G401 (cell line): Measurements from ENCODE around the gene CCDC85B. TPM values are rescaled to one million over a fixed set of nuclear protein-coding genes. Genes with fewer than 3 reads are reported as not detected.

ENCODE experiments used
- DNase-seq: peaks from one replicate; pipeline ENCODE4 v3.0.0-alpha.2; 2015; ENCODE audit warnings: low spot score
- in situ Hi-C: cut with HindIII; loops from 2 replicates; pipeline ENCODE4 v1.10.0; 2016; ENCODE audit warnings: low sequenced_read_pairs, mixed read lengths
- total RNA-seq: library from RNA; depleted of rRNA; stranded (reverse); fragments of >200 nt; shearing (Covaris generic); gene quantifications from 2 replicates; pipeline ENCODE4 v1.2.3, GENCODE V29; 2014

The CCDC85B gene
- total RNA-seq, 1 experiment from 2014 or later: 180 TPM

DNA sequence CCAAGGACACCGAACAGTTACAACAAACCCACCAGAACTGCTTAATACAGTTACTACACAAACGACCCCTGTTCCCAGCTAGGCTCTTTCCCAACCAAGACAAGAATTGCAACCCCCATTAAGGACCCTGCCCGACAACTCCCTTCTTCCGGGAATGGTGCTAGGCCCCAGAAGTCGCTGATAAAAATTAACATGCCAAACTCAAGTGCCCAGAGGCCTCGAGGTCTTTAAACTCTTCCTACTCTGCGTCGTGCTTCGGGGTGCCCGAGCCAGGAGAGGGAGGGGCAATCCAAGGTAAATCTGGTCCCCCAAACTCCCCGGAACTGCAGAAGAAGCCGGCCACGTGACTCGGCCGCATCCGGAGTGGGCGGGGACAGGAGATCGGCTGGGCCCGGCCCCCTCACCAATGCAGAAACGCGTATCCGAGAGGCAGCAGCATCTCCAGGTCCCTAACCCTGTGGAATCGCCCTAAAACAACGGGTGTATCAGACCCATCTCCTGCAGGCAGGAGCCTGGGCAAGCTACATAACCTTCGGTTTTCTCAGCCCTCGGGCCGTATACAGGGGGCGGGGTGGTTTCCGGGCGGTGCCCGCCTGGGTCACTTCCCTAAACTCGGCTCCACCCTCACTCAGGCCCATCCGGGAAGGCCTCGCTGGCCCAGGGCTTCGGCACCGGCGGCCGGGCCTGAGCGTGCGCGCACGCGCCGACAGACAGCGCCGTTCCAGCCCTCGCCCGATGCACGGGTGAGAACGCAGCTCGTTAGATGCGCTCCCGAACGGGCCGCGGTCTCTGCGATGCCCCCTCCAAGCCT lies 33.6 kb upstream of the CCDC85B start:
- in situ Hi-C loops: no loop called here
- DNase-seq: peak; percentile 49

DNA sequence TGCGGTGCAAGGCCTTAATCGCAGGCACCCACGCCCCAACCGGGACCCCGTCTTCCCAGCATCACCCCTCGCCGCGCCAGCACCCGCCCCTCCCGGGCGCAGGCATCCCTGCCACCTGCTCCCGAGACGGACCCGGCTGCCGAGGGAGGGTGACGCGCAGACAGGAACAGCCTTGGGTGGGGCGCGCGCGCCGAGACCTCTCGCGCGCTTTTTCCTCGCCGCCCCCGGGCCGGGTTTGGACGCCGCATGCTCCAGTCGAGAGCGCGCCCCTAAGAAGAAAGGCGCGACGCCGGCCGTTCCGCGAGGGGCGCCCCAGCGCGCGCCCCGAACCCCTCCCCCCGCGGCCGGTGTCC lies 33.0 kb upstream of the CCDC85B start:
- DNase-seq: peak; percentile 58
- in situ Hi-C loops: no loop called here

DNA sequence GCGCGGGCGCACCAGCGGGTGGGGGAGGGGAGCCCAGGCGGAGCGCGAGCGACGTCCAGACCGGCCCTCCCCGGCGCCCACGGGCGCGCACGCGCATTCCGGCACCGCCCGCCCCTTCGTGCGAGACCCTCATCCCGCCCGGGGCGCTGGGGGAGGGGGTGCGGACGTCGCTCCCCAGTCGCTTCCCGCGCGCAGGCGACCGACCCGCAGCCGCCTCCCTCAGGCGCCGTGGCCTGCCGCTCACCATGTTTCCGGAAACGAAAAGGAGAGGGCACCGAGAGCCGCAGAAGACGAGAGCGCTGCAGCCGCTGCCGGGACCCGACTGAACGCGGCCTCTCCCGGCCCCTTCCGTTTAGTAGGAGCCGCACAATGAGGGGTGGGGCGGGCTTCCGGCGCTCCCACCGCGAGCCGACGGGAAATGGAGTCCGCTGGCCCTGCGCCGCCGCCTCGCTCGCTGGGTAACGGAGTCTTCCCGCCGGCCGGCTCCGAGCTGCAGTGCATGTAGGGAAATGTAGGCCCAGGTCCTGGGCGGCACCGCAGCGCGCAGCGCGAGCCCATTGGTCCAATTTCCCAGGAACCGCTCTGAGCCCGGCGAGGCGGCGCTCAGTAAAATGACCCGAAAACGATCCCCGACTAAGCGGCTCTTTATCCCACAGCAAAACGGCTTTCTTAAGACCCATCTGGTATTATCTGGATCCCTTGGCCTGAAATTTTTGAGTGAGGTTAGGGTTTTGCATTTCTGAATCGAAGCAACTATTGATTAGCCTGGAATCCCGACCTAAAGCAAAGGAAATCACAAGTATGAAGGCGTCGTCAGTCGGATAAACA lies 32.4 kb upstream of the CCDC85B start, which contains the start of gene CFL1:
CFL1 (minus strand) TSS at position 328 of the 828 bp plus-strand sequence; CDS start at position 247, 81 bp downstream.
- in situ Hi-C loops: no loop called here
- DNase-seq: peak; percentile 97

DNA sequence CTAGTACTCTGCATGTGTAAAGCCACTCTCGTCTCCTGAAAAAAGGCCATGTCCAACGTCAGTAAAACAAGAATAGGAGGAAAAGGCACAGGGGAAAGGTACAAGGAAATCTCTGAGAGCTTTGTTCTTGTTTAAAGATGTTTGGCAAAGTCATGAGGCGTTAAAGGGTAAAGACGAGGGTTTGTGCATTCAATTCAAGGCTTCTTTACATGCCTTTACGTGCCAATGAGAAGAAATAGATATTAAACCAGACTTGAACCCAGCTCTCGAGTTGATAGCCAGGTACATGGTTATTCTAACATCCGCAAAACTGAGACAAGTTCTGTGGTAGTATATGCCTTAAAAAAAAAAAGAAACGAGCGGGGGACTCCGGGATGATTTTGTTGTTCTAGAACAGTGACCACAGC lies 31.8 kb upstream of the CCDC85B start:
- in situ Hi-C loops: no loop called here
- DNase-seq: no peak

DNA sequence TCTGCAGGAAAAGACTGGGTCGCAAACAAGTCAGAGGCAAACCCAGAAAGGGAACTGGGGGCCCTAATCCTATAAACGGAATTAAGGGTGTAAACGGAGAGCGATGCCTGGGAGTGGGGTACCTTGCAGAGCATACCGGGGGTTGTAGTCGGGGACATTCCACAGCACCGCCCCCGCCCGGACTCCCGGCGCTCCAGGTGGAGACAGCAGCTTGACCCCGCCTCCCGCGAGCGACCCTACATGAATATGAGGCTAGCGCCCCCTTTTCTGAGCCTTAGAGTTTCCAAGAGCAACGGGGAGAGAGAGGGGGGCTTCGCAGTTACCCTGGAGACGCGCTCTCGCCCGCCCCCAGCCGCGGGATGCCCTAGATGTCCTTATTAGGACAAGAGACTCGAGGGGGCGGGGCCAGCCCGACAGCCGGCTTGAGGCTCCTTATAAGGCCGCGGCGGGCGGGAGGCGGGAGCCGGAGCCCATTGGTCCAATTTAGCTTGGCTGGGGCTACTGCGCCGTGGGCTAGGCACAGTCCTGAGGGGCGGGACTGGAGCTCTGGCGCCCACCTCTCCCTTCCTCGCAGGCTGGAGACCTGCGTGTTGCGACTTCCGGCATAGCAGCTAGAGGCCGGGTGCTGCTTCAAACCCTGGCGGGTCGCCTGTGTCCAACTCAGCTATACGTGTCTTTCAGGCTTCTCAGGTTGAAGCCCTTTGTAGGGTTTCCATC lies 31.2 kb upstream of the CCDC85B start:
- DNase-seq: peak; percentile 99
- in situ Hi-C loops: no loop called here

DNA sequence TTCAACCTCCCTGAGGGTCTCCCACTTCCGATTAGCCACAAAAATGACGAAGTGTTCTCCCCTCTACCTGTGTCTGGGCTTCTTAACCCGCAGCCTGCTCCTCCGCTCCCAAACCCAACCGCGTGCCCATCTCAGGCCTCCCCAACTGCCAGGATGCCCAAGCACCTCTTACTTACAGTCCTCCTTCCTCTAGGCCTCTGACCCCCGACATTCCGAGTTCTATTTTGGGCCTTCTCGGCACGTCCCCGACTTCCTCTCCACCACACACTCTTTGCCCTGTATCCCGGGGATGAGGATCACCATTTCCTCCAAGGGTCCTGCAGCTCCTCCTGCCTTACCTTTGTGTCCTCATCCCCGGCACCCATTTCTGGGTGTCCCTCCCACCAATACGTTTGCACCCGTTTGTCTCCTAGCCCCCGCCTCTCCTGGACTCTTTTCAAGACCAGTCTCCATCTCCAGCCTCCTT lies 30.6 kb upstream of the CCDC85B start:
- no peak for DNase-seq
- in situ Hi-C loops: no loop called here

DNA sequence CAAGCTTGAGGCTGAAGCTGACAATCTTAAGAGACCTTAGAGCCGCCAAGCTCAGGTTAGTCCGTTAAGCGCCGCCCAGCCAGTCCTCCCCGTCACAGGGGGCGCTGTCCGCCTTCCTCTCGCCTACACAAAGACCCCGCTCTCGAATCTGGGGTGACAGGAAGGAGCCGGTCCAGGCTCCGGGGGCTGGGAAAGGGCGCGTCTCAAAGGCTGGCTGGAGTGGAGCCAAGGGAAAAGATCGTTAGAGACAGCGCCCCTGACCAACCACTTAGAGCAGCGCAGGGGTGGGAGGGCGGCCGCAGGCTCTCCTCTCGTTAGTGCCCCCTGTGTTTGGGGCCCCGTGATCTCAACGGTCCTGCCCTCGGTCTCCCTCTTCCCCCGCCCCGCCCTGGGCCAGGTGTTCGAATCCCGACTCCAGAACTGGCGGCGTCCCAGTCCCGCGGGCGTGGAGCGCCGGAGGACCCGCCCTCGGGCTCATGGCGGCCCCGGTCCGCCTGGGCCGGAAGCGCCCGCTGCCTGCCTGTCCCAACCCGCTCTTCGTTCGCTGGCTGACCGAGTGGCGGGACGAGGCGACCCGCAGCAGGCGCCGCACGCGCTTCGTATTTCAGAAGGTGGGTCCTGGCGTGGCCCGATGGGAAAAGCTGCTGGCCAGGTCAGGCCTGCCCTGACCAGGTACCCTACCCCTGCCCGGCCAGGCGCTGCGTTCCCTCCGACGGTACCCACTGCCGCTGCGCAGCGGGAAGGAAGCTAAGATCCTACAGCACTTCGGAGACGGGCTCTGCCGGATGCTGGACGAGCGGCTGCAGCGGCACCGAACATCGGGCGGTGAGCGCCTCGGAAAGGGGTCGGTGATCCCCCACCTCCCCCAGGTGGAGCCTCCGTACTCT lies 30.0 kb upstream of the CCDC85B start, which contains the start of gene MUS81:
MUS81 (plus strand) TSS at position 156 of the 887 bp plus-strand sequence; CDS start at position 477, 321 bp downstream.
- DNase-seq: peak; percentile 97
- in situ Hi-C loops: no loop called here

DNA sequence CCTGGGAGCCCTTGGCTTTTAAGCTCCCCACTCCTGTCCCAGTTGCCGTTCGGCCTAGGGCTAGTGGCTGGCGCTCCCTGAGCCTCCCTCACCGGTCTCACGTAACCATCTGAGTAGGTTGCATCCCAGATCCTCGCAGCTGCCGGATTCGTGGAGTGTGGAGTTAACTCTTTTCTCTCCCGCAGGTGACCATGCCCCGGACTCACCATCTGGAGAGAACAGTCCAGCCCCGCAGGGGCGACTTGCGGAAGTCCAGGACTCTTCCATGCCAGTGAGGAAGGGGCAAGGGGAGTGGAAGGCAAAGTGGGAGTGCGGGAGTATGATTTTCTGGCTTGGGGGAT lies 29.3 kb upstream of the CCDC85B start:
- in situ Hi-C loops: no loop called here
- DNase-seq: no peak

DNA sequence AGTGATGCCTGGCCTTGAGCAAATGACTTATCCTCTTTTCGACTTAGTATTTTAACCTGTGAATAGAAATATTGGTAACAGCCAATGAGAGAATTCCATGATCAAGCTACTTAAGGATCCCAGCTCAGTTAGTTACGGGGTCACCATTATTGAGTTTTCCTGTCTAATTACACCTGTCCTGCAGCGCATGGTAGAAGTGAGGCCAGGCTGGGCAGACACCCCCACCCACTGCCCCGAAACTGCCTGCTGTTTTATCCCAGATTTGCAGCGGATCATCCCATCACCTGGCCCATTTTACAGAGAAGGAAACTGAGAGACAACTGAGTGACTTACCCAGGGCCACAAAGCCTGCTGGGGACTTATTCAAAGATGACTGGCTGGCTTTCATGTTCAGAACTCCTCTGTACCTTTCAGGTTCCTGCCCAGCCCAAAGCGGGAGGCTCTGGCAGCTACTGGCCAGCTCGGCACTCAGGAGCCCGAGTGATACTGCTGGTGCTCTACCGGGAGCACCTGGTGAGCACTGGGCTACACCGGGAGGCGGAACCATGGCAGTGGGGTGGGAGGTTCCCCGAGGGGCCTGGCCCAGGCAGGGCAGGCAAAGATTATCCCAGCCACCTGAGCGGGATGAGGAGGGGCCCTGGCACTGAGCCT lies 28.8 kb upstream of the CCDC85B start:
- DNase-seq: no peak
- in situ Hi-C loops: no loop called here

DNA sequence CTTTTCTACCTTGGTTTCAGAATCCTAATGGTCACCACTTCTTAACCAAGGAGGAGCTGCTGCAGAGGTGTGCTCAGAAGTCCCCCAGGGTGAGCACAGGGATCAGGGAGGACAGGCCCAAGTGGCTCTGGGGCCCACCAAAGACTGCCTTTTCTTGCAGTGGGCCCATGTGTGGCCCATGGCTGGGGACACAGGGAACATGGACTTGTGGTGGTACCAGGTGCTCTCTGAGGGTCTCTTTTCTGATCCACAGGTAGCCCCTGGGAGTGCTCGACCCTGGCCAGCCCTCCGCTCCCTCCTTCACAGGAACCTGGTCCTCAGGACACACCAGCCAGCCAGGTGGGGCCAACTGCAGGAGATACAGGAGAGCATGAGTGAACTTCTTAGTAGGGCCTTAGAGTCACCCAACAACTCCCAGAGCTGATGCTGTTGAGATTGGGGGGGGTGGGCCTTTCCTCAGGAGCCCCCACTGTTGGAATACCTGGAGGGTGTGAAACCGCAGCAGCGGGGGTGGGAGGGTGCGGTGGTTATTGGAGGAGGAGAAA lies 28.2 kb upstream of the CCDC85B start:
- in situ Hi-C loops: no loop called here
- DNase-seq: no peak

DNA sequence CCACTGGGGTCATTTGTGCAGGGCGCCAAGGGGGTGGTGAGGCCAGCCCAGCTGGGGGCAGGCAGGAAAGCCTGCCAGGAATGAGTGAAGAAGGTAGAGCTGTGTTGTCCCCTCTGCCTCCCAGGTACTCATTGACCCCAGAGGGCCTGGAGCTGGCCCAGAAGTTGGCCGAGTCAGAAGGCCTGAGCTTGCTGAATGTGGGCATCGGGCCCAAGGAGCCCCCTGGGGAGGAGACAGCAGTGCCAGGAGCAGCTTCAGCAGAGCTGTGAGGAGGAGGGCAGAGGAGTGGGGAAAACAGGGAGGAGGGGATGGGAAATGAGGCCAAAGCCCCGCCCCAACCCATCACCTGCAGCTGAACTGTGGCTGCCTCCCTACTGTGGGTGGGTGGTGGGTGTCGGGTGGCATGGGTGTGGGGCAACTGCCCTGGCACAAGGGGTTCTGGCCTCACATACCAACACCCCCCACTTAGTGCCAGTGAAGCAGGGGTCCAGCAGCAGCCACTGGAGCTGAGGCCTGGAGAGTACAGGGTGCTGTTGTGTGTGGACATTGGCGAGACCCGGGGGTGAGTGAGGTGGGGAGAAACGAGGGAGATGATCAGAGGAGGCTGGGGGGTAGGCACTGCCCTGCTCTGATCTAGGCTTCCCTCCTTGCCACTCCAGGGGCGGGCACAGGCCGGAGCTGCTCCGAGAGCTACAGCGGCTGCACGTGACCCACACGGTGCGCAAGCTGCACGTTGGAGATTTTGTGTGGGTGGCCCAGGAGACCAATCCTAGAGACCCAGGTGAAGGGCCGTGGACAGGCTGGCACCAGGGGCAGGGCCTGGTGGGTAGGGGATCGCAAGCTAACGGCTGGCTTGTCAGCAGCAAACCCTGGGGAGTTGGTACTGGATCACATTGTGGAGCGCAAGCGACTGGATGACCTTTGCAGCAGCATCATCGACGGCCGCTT lies 27.3 kb upstream of the CCDC85B start:
- DNase-seq: no peak
- in situ Hi-C loops: no loop called here

DNA sequence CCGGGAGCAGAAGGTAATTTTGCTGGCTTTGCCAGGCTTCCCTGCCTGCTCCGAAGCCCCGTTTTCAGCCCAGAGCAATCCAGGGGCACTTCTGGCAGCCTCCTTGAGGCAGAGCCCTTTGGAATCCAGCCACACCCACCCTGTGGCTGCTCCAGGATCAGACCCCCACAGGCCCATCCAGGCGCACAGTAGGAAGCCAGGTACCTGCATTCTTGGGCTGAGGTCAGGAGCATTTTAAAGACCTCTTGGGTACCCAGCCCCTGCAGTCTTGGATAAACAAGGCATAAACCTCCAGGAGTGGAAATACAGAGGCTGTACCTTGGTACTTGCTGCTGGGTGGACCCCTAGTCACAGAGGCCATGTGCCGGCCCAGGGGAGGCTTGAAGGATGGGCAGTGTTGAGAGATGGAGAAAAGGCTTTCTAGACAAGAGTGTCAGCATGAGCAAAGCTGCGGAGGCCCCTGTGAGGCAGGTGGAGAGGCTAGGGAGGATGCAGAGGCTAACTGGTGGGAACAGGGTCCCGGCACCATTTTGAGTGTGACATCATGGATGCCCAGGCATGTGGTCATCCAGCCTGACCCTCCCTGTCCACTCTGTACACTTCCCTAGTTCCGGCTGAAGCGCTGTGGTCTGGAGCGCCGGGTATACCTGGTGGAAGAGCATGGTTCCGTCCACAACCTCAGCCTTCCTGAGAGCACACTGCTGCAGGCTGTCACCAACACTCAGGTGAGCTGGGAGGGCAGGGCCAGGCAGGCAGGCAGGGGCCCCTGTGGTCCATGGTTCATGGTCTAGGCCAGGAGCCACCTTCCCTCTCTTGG lies 26.4 kb upstream of the CCDC85B start:
- in situ Hi-C loops: no loop called here
- no peak for DNase-seq

DNA sequence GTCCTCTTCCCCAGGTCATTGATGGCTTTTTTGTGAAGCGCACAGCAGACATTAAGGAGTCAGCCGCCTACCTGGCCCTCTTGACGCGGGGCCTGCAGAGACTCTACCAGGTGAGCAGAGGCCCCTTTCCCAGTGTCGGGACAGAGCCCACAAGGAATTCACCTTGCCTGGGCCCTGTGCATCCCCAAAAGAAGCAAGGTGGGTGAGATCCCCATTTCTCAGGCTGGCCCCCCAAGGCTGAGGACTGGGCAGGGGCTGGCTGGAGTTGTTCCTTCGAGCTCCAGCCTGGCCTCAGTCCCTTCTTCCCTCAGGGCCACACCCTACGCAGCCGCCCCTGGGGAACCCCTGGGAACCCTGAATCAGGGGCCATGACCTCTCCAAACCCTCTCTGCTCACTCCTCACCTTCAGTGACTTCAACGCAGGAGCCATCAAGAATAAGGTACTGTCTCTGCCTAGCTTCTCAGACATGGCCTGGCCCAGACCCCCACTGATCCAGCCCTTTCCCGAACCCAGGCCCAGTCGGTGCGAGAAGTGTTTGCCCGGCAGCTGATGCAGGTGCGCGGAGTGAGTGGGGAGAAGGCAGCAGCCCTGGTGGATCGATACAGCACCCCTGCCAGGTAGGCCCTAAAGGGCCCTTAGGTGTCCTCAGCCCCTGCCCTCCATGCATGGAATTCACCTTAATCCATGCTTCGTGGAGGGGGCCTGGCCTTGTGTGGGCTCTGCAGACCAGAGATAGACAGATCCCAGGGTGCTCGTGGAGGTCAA lies 25.6 kb upstream of the CCDC85B start:
- in situ Hi-C loops: no loop called here
- DNase-seq: no peak

DNA sequence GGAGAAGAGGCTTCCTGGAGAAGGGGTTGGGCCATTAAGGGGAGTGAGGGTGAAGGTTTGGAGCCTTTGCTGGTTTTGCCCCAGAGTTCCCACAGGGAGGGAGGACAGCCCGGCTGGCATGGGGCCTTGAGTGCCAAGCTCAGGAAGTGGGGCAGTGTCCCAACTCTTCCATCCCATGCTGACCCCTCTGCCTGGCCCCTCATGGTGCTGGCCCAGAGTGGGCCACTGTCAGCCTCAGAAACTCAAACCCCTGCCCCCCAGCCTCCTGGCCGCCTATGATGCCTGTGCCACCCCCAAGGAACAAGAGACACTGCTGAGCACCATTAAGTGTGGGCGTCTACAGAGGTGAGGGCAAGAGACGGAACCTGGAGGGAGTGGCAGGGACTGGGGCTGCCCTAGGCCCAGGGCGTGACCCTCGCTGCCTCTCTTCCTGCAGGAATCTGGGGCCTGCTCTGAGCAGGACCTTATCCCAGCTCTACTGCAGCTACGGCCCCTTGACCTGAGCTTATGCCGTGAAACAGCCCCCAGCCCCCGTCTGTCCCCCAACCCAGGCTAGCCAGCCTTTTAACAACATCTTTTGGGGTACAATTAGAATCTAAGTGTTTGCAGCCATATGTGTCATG lies 24.8 kb upstream of the CCDC85B start:
- no peak for DNase-seq
- in situ Hi-C loops: no loop called here
